ENCODE data around the gene NRP1.

NRP1 gene

GRCh38 chr10:33243703-33244102, 90.8 kb downstream of the NRP1 start:
- H3K9me3 ChIP-seq (ENCODE audit: control insufficient read depth in 1 of 2, low read length in 2 of 2), result no peaks in the 10 kb centered on the region
- peaks cover 0 to 9% of the 10 kb centered on the region in 2 donors for H3K4me1 ChIP-seq (ENCODE audit: control insufficient read depth in 1 of 2, insufficient read depth in 2 of 2, low read length in 2 of 2)
- H3K4me3 ChIP-seq (ENCODE audit: low read depth in 1 of 2, low read length in 2 of 2), result no peak overlapping the region
- peaks cover 10 to 25% of the 10 kb centered on the region in 2 donors for H3K36me3 ChIP-seq (ENCODE audit: control insufficient read depth in 1 of 2, insufficient read depth in 2 of 2, low read length in 2 of 2)
- H3K27me3 ChIP-seq (ENCODE audit: low read depth, low read length), result no peaks in the 10 kb centered on the region
- H3K27ac ChIP-seq (ENCODE audit: low read length), result no peak overlapping the region

- no peak overlapping the region for H3K27ac ChIP-seq (ENCODE audit: low read length)
- no peaks in the 10 kb centered on the region for H3K27me3 ChIP-seq (ENCODE audit: low read depth, low read length)
- H3K4me1 ChIP-seq (ENCODE audit: control insufficient read depth in 1 of 2, insufficient read depth in 2 of 2, low read length in 2 of 2), result peaks cover 0 to 9% of the 10 kb centered on the region in 2 donors
- H3K36me3 ChIP-seq (ENCODE audit: control insufficient read depth in 1 of 2, insufficient read depth in 2 of 2, low read length in 2 of 2), result peaks cover 10 to 21% of the 10 kb centered on the region in 2 donors
- no peak overlapping the region for H3K4me3 ChIP-seq (ENCODE audit: low read depth in 1 of 2, low read length in 2 of 2)
- no peaks in the 10 kb centered on the region for H3K9me3 ChIP-seq (ENCODE audit: control insufficient read depth in 1 of 2, low read length in 2 of 2)
Measured at GRCh38 chr10:33242931-33243330, 91.5 kb downstream of the NRP1 start.

- Histone ChIP-seq H3K4me1 (ENCODE audit: control insufficient read depth in 1 of 2, insufficient read depth in 2 of 2, low read length in 2 of 2) (peaks cover 0 to 11% of the 10 kb centered on the region in 2 donors), H3K27me3 (ENCODE audit: low read depth, low read length) (no peaks in the 10 kb centered on the region), H3K27ac (ENCODE audit: low read length) (no peak overlapping the region), H3K4me3 (ENCODE audit: low read depth in 1 of 2, low read length in 2 of 2) (no peak overlapping the region), H3K9me3 (ENCODE audit: control insufficient read depth in 1 of 2, low read length in 2 of 2) (no peaks in the 10 kb centered on the region), H3K36me3 (ENCODE audit: control insufficient read depth in 1 of 2, insufficient read depth in 2 of 2, low read length in 2 of 2) (peaks cover 0 to 18% of the 10 kb centered on the region in 2 donors)
Measured at GRCh38 chr10:33241351-33241750, 93.1 kb downstream of the NRP1 start.

GRCh38 chr10:33240931-33241330, 93.5 kb downstream of the NRP1 start:
- Histone ChIP-seq H3K4me3 (ENCODE audit: low read depth in 1 of 2, low read length in 2 of 2) (no peak overlapping the region), H3K4me1 (ENCODE audit: control insufficient read depth in 1 of 2, insufficient read depth in 2 of 2, low read length in 2 of 2) (peaks cover 0 to 15% of the 10 kb centered on the region in 2 donors), H3K27ac (ENCODE audit: low read length) (no peak overlapping the region), H3K36me3 (ENCODE audit: control insufficient read depth in 1 of 2, insufficient read depth in 2 of 2, low read length in 2 of 2) (peaks cover 0 to 18% of the 10 kb centered on the region in 2 donors), H3K27me3 (ENCODE audit: low read depth, low read length) (no peaks in the 10 kb centered on the region), H3K9me3 (ENCODE audit: control insufficient read depth in 1 of 2, low read length in 2 of 2) (no peaks in the 10 kb centered on the region)

- Histone ChIP-seq H3K4me1 (ENCODE audit: control insufficient read depth in 1 of 2, insufficient read depth in 2 of 2, low read length in 2 of 2) (peaks cover 0 to 19% of the 10 kb centered on the region in 2 donors), H3K4me3 (ENCODE audit: low read depth in 1 of 2, low read length in 2 of 2) (no peak overlapping the region), H3K36me3 (ENCODE audit: control insufficient read depth in 1 of 2, insufficient read depth in 2 of 2, low read length in 2 of 2) (peaks cover 0 to 18% of the 10 kb centered on the region in 2 donors), H3K27ac (ENCODE audit: low read length) (no peak overlapping the region), H3K27me3 (ENCODE audit: low read depth, low read length) (no peaks in the 10 kb centered on the region), H3K9me3 (ENCODE audit: control insufficient read depth in 1 of 2, low read length in 2 of 2) (no peaks in the 10 kb centered on the region)
Measured at GRCh38 chr10:33240258-33240657, 94.2 kb downstream of the NRP1 start.

GRCh38 chr10:33239257-33239656, 95.2 kb downstream of the NRP1 start:
- no peaks in the 10 kb centered on the region for H3K9me3 ChIP-seq (ENCODE audit: control insufficient read depth in 1 of 2, low read length in 2 of 2)
- peaks cover 0 to 20% of the 10 kb centered on the region in 2 donors for H3K4me1 ChIP-seq (ENCODE audit: control insufficient read depth in 1 of 2, insufficient read depth in 2 of 2, low read length in 2 of 2)
- no peak overlapping the region for H3K4me3 ChIP-seq (ENCODE audit: low read depth in 1 of 2, low read length in 2 of 2)
- no peaks in the 10 kb centered on the region for H3K27me3 ChIP-seq (ENCODE audit: low read depth, low read length)
- no peak overlapping the region for H3K27ac ChIP-seq (ENCODE audit: low read length)
- H3K36me3 ChIP-seq (ENCODE audit: control insufficient read depth in 1 of 2, insufficient read depth in 2 of 2, low read length in 2 of 2), result peaks cover 0 to 18% of the 10 kb centered on the region in 2 donors

- Histone ChIP-seq H3K9me3 (ENCODE audit: control insufficient read depth in 1 of 2, low read length in 2 of 2) (no peaks in the 10 kb centered on the region), H3K36me3 (ENCODE audit: control insufficient read depth in 1 of 2, insufficient read depth in 2 of 2, low read length in 2 of 2) (peaks cover 0 to 18% of the 10 kb centered on the region in 2 donors), H3K4me1 (ENCODE audit: control insufficient read depth in 1 of 2, insufficient read depth in 2 of 2, low read length in 2 of 2) (peaks cover 0 to 20% of the 10 kb centered on the region in 2 donors), H3K27me3 (ENCODE audit: low read depth, low read length) (no peaks in the 10 kb centered on the region), H3K27ac (ENCODE audit: low read length) (no peak overlapping the region), H3K4me3 (ENCODE audit: low read depth in 1 of 2, low read length in 2 of 2) (no peak overlapping the region)
Measured at GRCh38 chr10:33238643-33239042, 95.8 kb downstream of the NRP1 start.

GRCh38 chr10:33237736-33238624, 96.5 kb downstream of the NRP1 start:
- H3K4me3 ChIP-seq (ENCODE audit: low read depth in 1 of 2, low read length in 2 of 2), result no peak overlapping the region
- no peaks in the 10 kb centered on the region for H3K9me3 ChIP-seq (ENCODE audit: control insufficient read depth in 1 of 2, low read length in 2 of 2)
- no peak overlapping the region for H3K27ac ChIP-seq (ENCODE audit: low read length)
- peaks cover 0 to 20% of the 10 kb centered on the region in 2 donors for H3K4me1 ChIP-seq (ENCODE audit: control insufficient read depth in 1 of 2, insufficient read depth in 2 of 2, low read length in 2 of 2)
- no peaks in the 10 kb centered on the region for H3K27me3 ChIP-seq (ENCODE audit: low read depth, low read length)
- H3K36me3 ChIP-seq (ENCODE audit: control insufficient read depth in 1 of 2, insufficient read depth in 2 of 2, low read length in 2 of 2), result peaks cover 3 to 18% of the 10 kb centered on the region in 2 donors

GRCh38 chr10:33236916-33237315, 97.6 kb downstream of the NRP1 start:
- Histone ChIP-seq H3K27me3 (ENCODE audit: low read depth, low read length) (no peaks in the 10 kb centered on the region), H3K36me3 (ENCODE audit: control insufficient read depth in 1 of 2, insufficient read depth in 2 of 2, low read length in 2 of 2) (peaks cover 4 to 18% of the 10 kb centered on the region in 2 donors), H3K4me3 (ENCODE audit: low read depth in 1 of 2, low read length in 2 of 2) (no peak overlapping the region), H3K4me1 (ENCODE audit: control insufficient read depth in 1 of 2, insufficient read depth in 2 of 2, low read length in 2 of 2) (peaks cover 0 to 20% of the 10 kb centered on the region in 2 donors), H3K9me3 (ENCODE audit: control insufficient read depth in 1 of 2, low read length in 2 of 2) (no peaks in the 10 kb centered on the region), H3K27ac (ENCODE audit: low read length) (no peak overlapping the region)

- H3K4me1 ChIP-seq (ENCODE audit: control insufficient read depth in 1 of 2, insufficient read depth in 2 of 2, low read length in 2 of 2), result peaks cover 0 to 18% of the 10 kb centered on the region in 2 donors
- H3K27ac ChIP-seq (ENCODE audit: low read length), result no peak overlapping the region
Measured at GRCh38 chr10:33235951-33236350, 98.5 kb downstream of the NRP1 start.

GRCh38 chr10:33235251-33235884, 99.1 kb downstream of the NRP1 start:
- no peaks in the 10 kb centered on the region for H3K27me3 ChIP-seq (ENCODE audit: low read depth, low read length)
- no peak overlapping the region for H3K27ac ChIP-seq (ENCODE audit: low read length)
- peaks cover 4 to 18% of the 10 kb centered on the region in 2 donors for H3K36me3 ChIP-seq (ENCODE audit: control insufficient read depth in 1 of 2, insufficient read depth in 2 of 2, low read length in 2 of 2)

More at GRCh38 chr10:33235951-33236350, 98.5 kb downstream of the NRP1 start:
- Histone ChIP-seq H3K27me3 (ENCODE audit: low read depth, low read length) (no peaks in the 10 kb centered on the region), H3K4me3 (ENCODE audit: low read depth in 1 of 2, low read length in 2 of 2) (no peak overlapping the region), H3K36me3 (ENCODE audit: control insufficient read depth in 1 of 2, insufficient read depth in 2 of 2, low read length in 2 of 2) (peaks cover 4 to 18% of the 10 kb centered on the region in 2 donors), H3K9me3 (ENCODE audit: control insufficient read depth in 1 of 2, low read length in 2 of 2) (no peaks in the 10 kb centered on the region)

More at GRCh38 chr10:33235251-33235884, 99.1 kb downstream of the NRP1 start:
- peaks cover 0 to 13% of the 10 kb centered on the region in 2 donors for H3K4me1 ChIP-seq (ENCODE audit: control insufficient read depth in 1 of 2, insufficient read depth in 2 of 2, low read length in 2 of 2)
- no peak overlapping the region for H3K4me3 ChIP-seq (ENCODE audit: low read depth in 1 of 2, low read length in 2 of 2)
- no peaks in the 10 kb centered on the region for H3K9me3 ChIP-seq (ENCODE audit: control insufficient read depth in 1 of 2, low read length in 2 of 2)

Measured in muscle layer of duodenum (tissue), 2 donors.